Nucleus accumbens (tissue), 56 donors: ENCODE measurements around the gene SNCAIP.

Source experiments
- DNase-seq, 56 donors: peaks; one replicate each; lab custom pipeline; 2025; lab: John Stamatoyannopoulos, UW

Gene SNCAIP

DNA sequence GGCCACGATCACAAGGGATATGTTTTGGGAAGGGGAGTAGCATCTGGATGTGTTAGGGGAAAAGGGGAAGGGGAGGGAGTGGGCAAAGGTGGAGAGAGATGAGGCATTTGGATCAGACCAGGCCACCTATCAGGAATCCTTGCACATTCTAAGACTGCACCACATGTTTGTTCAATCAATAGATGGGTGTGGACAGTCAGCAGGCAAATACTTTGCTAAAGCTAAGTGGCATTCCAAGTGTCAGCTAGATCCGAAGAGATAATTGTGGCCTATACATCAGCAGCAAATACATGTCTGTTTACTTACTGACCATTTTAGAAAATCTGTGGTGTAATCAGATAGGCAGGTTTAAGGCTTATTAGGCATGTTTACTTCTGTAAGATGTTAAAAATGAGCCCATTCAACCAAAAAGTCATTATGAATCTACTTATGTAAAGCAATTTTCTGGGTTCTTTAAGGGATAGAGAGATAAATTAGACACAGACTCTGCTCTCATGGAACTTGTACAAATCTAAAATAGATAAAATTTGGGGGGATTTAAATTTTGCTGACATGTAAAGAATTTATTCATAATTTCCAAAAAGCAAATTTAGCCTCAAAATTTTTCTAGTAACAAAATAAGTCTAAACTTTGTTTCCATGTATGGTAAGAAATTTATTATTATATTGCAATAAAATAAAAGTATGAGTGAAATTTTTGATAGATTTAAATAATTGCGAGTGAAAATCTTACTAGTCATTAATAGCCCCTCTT is 107.3 kb downstream of the SNCAIP start:
- no peak for DNase-seq

GRCh38 chr5:122420091-122420490 is 108.1 kb downstream of the SNCAIP start:
- DNase-seq: no peak

DNA sequence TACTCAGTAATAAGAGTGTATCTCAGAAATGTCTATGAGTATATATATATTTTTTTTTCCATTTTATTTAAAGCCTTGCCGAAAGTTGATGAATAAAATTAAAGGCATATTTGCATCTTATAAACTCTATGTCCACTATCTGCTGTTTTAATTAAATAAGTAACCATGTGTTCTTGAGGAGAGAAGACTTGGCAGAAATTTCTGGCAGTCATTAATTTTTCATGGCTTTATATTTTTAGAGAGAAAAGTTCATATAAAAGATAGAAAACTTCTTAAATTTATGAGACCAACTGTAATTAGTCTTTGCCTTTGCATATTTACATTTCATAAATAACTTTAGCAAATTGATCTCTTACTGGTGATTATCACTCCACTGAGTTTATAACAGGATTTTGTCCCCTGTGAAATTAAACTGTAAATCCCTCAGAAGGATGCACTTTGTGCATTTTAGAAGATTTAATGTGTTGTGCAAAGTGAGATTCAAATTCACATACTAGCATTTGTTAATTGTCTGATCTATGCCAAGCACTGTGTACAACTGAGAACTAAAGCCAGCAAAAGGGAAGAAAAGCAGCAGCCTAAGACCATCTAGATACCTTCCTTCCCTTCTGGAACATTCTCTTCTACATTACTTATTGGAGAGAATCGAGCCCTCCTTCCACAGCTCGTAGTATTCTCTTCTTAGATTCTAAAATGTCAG is 108.7 kb downstream of the SNCAIP start:
- DNase-seq: no peak

DNA sequence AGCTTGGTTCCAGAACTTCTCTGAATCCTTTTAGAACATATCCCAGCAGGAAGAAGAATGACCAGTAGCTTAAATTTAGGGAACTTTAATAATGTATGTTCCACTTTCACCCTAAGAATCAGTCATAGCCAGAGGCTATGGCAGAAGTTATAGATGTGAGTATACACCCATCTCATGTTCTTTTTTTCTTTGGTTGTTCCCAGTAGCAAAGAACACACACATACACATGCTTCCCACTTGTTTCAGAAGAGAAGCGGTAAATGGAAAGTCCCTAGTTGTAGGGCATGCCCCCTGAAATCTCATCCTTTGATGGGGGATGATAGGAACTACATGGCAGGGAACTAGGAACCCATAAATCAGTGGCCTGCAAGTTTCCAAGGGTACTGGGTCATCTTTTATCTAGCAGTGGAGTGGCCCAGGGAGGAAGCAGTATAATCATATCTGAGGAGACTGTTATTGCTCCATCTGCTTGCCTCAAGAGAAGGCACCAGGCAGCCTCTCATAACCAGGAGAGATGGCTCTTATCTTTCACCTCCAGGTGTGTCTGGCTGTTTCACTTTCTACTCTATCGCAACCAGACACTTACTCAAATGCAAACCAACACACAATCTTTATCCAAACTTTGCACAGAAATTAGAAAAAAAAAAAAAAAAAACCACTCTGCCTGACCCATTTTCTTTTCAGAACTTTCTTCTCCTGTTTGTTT is 109.5 kb downstream of the SNCAIP start:
- DNase-seq: no peak

- no peak for DNase-seq
These were observed 111.2 kb downstream of the SNCAIP start for GRCh38 chr5:122423221-122423620.

DNA sequence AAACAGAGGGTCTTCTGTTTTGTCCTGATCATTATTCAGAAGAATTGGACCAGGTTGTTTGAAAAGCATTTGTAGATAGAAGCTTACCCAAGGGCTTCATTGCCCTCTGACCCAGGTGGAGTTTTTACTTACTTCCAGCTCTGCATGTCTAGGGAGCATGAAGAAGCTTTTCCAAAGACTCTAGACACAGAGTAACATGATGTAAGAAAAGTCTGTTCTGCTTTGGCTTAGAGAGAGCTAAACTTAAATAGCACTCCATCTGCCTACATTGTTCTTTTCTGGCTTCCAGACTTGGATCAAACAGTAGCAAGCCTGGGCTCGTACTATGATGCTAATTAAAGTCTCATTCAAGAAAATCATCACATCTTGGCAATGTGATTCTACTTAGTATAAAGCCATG is 112.1 kb downstream of the SNCAIP start:
- DNase-seq: peak in 1 of 56 donors; percentile 28

DNA sequence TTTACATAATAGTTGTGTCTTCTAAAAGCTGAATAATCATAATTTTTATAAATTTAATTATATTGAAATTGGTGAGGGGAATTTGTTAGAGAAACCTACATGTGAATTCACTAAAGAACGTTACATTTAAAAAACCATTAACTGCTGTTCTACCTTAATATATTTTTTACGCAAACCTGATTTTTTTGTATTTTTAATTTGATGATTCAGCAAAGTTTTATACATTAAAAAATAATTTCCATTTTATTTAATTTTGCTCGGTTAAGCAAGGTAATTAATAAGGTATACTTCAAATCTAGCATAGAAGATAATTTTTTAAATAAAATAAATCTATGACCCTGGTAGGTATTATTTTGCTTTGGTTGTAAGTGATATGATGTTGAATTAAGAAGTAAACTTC is 114.3 kb downstream of the SNCAIP start:
- no peak for DNase-seq

GRCh38 chr5:122427621-122428020 is 115.6 kb downstream of the SNCAIP start:
- DNase-seq: no peak

GRCh38 chr5:122429545-122430318 is 117.7 kb downstream of the SNCAIP start:
- peak in 1 of 56 donors; percentile 8 for DNase-seq

- DNase-seq: no peak
These were observed 118.2 kb downstream of the SNCAIP start for GRCh38 chr5:122430319-122430586.

- no peak for DNase-seq
These were observed 119.3 kb downstream of the SNCAIP start for GRCh38 chr5:122431298-122431697.

- DNase-seq: no peak
These were observed 122.4 kb downstream of the SNCAIP start for GRCh38 chr5:122434205-122434970.

- no peak for DNase-seq
These were observed 123.2 kb downstream of the SNCAIP start for GRCh38 chr5:122435234-122435633.

DNA sequence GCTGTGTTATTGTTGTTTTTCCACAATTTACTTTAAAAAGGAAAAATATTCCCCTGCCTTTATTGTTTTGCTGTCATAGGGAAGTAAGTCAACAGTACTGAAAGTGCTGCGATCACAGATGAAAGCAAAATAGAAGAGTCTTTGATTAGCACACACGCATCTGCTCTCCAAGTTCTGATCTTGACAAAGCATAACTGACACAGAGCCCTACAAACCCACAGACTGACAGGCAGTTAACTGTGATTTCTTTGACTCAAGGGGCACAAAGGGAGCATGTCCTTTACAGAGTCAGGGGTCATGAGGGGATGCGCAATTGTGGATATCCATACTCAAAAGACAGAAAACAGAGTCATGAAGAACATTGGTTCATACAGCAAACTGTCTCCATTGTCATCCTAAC is 123.7 kb downstream of the SNCAIP start:
- DNase-seq: peak in 8 of 56 donors; percentile 3 to 37 (median 15)

DNA sequence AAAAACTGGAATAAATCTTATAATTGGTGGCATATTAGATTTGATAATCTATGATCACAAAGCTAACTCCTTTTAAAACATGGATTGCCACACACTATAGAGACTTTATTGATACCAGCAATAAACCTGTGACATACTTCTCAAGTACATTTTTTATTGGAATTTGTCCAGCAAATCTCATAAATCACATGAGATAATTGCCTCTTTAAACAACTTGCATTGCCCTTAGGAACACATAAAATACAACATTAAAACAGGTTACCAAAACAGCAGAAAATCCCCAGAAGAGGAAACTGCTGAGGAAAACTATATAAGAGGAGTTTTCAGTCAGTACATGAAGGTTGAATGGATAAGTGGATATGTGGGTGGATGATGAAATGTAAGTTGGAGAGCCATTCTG is 124.6 kb downstream of the SNCAIP start:
- DNase-seq: no peak

DNA sequence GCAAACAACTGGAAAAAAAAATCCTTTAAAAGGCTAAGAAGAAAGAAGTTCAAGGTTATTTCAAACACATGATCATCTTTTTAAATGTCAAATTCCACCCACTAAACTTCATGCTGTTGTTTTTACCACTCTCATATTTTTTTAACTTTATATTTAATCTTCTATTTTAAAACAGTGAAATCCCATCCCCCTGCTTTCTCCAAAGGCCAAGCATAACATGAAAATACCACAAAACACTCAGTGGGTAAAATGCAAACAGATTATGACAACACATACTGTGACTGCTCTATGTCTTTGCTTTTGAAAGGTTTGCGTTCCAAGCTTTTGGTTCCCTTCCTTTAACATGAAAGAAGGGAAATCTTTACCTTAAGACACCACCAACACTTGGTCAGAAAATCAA is 127.6 kb downstream of the SNCAIP start:
- no peak for DNase-seq

DNA sequence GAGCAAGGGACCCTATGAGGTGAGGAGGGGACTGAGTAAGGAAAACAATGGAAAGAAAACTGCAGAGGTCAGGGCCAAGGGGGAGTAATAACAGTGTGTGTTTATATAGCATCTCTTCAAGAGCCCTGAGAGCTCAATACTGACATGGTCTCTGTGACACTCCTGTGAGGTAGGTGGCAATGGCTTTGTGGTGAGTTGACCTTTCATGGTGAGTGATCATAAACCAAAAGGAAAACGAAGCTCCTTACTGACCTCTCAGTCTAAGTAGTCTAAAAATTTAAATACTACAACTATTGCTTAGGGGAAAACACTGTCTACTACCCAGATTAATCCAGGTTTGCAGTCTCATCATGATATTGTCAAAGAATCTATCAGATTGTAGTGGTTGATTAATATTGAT is 130.9 kb downstream of the SNCAIP start:
- DNase-seq: no peak

DNA sequence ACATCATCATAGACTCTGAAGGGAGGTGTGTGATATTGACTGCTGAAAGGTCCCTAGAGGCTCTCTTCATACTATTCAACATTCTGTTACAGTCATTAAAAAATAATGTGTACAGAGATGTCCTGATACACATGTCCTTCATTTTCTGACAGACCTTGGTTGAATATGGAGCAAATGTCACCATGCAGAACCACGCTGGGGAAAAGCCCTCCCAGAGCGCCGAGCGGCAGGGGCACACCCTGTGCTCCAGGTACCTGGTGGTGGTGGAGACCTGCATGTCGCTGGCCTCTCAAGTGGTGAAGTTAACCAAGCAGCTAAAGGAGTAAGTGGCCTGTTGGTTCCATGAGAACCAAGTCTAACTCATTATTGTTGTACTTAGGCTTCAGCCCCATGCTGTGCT is 132.4 kb downstream of the SNCAIP start:
- DNase-seq: no peak

GRCh38 chr5:122445070-122445469 is 133.0 kb downstream of the SNCAIP start:
- DNase-seq: no peak

- DNase-seq: no peak
These were observed 135.0 kb downstream of the SNCAIP start for GRCh38 chr5:122447072-122447471.
